Lung (tissue), 12 donors: ENCODE results near the gene CAMK1D. TPM values are rescaled to one million over a fixed set of nuclear protein-coding genes. Genes with fewer than 3 reads are reported as not detected.

Source experiments
- ATAC-seq: fragments of 200-7000 bp; cut with Tn5 transposase; one replicate; pipeline ENCODE4 v1.9.1; 2020; ENCODE audit warnings: moderate number of reproducible peaks; ENCODE audit not compliant: insufficient read depth, low FRiP score
- DNase-seq, 3 donors: peaks; one replicate each; pipeline ENCODE4 v3.0.0-alpha.2; 2013 to 2017
- H3K27ac ChIP-seq, 2 donors: one replicate each; pipeline ENCODE4 v1.5.1; 2013; ENCODE audit warnings: mild to moderate bottlenecking in 2 of 2, moderate library complexity in 2 of 2, control low read depth in 1 of 2, inconsistent platforms in 1 of 2, low read depth in 1 of 2, low read length in 1 of 2
- H3K27me3 ChIP-seq, 3 donors: one replicate each; pipeline ENCODE4 v1.5.1; 2013; ENCODE audit warnings: low read length in 2 of 3; ENCODE audit not compliant: control insufficient read depth in 3 of 3, insufficient read depth in 3 of 3
- H3K36me3 ChIP-seq, 4 donors: one replicate each; pipeline ENCODE4 v1.5.1; 2013; ENCODE audit warnings: low read length in 4 of 4, mild to moderate bottlenecking in 1 of 4, moderate library complexity in 1 of 4; ENCODE audit not compliant: control insufficient read depth in 4 of 4, insufficient read depth in 4 of 4
- H3K4me1 ChIP-seq, 5 donors: one replicate each; pipeline ENCODE4 v1.5.1; 2013; ENCODE audit warnings: low read length in 5 of 5, mild to moderate bottlenecking in 2 of 5, moderate library complexity in 1 of 5; ENCODE audit not compliant: control insufficient read depth in 5 of 5, insufficient read depth in 5 of 5
- H3K4me3 ChIP-seq: one replicate; pipeline ENCODE4 v1.5.1; 2013; ENCODE audit warnings: mild to moderate bottlenecking, control low read depth, moderate library complexity
- H3K9ac ChIP-seq, 2 donors: one replicate each; pipeline ENCODE4 v1.5.1; 2013; ENCODE audit warnings: low read length in 2 of 2, control low read depth in 1 of 2; ENCODE audit not compliant: insufficient read depth in 1 of 2
- H3K9me3 ChIP-seq, 4 donors: one replicate each; pipeline ENCODE4 v1.5.1; 2013; ENCODE audit warnings: low read length in 3 of 4, mild to moderate bottlenecking in 1 of 4, moderate library complexity in 1 of 4; ENCODE audit not compliant: control insufficient read depth in 4 of 4, insufficient read depth in 3 of 4
- WGBS, 2 donors: extraction: QIAGEN DNeasy Blood & Tissue Kit; methylation state at CpG; one replicate each; pipeline ENCODE4 v1.1.7; 2013; 5-methylcytosine and 5-hydroxymethylcytosine counted together
- polyA plus RNA-seq, 2 donors: library from polyadenylated mRNA; stranded (reverse); fragments of 200-250 nt; gene quantifications; one replicate each; pipeline ENCODE4 v1.2.1, GENCODE V29; 2013
- total RNA-seq, 2 donors: library from RNA; depleted of rRNA in 1 of 2; stranded (reverse); fragments of >200 nt in 1 of 2; gene quantifications; one replicate each; pipeline ENCODE4 v1.2.1, GENCODE V29; 2014 to 2021
- TF ChIP-seq, protein P1 (sequence below): IDR thresholded peaks from 2 replicates; pipeline ENCODE4 v1.5.1; 2012; ENCODE audit warnings: mild to moderate bottlenecking; ENCODE audit errors: control extremely low read depth, extremely low read depth
- donor health status: control.
- donor health status: control.
- donor health status: Bipolar disorder and iron deficiency.
- donor health status: healthy.
- donor health status: DM: yes; HTN: yes; CAD: no.

CAMK1D gene
- total and polyA plus RNA-seq, 4 donors: 3.2 to 37.4 (median 7.0) TPM

GRCh38 chr10:12509016-12509793, 159.9 kb downstream of the CAMK1D start:
- Histone ChIP-seq H3K4me3 (no peak overlapping the region), H3K27me3 (peaks cover 0 to 32% (median 0%) of the 10 kb centered on the region in 3 donors), H3K9ac (no peak overlapping the region), H3K9me3 (no peaks in the 10 kb centered on the region), H3K36me3 (no peaks in the 10 kb centered on the region), H3K4me1 (peaks cover 0 to 8% (median 1%) of the 10 kb centered on the region in 5 donors), H3K27ac (no peak overlapping the region)
- DNase-seq (no peak), ATAC-seq (no peak)
- 72 to 80% methylated on average over 5 of the region's 5 CpGs for WGBS, 2 donors
- TF ChIP-seq, protein P1, sequence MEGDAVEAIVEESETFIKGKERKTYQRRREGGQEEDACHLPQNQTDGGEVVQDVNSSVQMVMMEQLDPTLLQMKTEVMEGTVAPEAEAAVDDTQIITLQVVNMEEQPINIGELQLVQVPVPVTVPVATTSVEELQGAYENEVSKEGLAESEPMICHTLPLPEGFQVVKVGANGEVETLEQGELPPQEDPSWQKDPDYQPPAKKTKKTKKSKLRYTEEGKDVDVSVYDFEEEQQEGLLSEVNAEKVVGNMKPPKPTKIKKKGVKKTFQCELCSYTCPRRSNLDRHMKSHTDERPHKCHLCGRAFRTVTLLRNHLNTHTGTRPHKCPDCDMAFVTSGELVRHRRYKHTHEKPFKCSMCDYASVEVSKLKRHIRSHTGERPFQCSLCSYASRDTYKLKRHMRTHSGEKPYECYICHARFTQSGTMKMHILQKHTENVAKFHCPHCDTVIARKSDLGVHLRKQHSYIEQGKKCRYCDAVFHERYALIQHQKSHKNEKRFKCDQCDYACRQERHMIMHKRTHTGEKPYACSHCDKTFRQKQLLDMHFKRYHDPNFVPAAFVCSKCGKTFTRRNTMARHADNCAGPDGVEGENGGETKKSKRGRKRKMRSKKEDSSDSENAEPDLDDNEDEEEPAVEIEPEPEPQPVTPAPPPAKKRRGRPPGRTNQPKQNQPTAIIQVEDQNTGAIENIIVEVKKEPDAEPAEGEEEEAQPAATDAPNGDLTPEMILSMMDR: no peak

DNA sequence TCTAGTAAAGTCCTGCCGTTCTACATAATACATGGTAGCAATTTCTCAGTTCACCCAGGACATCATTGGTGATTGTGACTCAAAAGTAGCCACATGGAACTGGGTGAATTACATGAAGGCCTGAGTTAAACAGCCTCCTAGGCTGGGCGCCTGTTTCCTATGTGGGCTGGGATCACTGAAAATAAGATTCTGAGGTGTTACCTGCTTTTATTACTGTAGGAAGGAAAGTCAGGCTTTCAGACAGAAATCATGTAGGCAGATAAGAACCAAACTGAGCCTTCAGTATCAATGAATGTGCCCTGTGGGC, 160.4 kb downstream of the CAMK1D start:
- Histone ChIP-seq H3K4me1 (peaks cover 0 to 8% (median 1%) of the 10 kb centered on the region in 5 donors), H3K9ac (no peak overlapping the region), H3K9me3 (no peaks in the 10 kb centered on the region), H3K4me3 (no peak overlapping the region), H3K27me3 (peaks cover 0 to 26% (median 0%) of the 10 kb centered on the region in 3 donors), H3K36me3 (no peaks in the 10 kb centered on the region), H3K27ac (no peak overlapping the region)
- ATAC-seq (no peak), DNase-seq (no peak)
- 92 to 95% methylated on average over 2 of the region's 2 CpGs for WGBS, 2 donors
- TF ChIP-seq, protein P1: no peak

GRCh38 chr10:12510501-12510941, 161.2 kb downstream of the CAMK1D start:
- Histone ChIP-seq H3K27me3 (peaks cover 0 to 24% (median 0%) of the 10 kb centered on the region in 3 donors), H3K4me3 (no peak overlapping the region), H3K9me3 (no peaks in the 10 kb centered on the region), H3K27ac (no peak overlapping the region), H3K9ac (no peak overlapping the region), H3K4me1 (peaks cover 0 to 8% (median 1%) of the 10 kb centered on the region in 5 donors), H3K36me3 (no peaks in the 10 kb centered on the region)
- TF ChIP-seq, protein P1: no peak
- ATAC-seq (no peak), DNase-seq (no peak)
- WGBS, 2 donors: 51 to 69% methylated on average over 8 of the region's 8 CpGs
